HL-60 (cell line): Measurements from ENCODE around the gene SYT6.
"Not testable (repeated sequence)": the region's sequence is repeated elsewhere in the genome, so short reads cannot be mapped to it uniquely, and the experiment has no call there.

Experiments used
- CTCF ChIP-seq: IDR thresholded peaks from one replicate; pipeline ENCODE4 v1.5.1; 2011; ENCODE audit warnings: low read length, control low read depth, inconsistent platforms; ENCODE audit not compliant: insufficient read depth
- GABPA ChIP-seq: IDR thresholded peaks from 2 replicates; pipeline ENCODE4 v1.6.1; 2012; ENCODE audit warnings: low read depth
- POLR2AphosphoS5 ChIP-seq: IDR thresholded peaks from 2 replicates; pipeline ENCODE4 v1.6.1; 2012; ENCODE audit warnings: low read depth
- REST ChIP-seq: IDR thresholded peaks from 2 replicates; pipeline ENCODE4 v1.6.1; 2012; ENCODE audit warnings: low read depth; ENCODE audit not compliant: insufficient replicate concordance
- SPI1 ChIP-seq: IDR thresholded peaks from 2 replicates; pipeline ENCODE4 v1.6.1; 2012; ENCODE audit warnings: low read depth, mild to moderate bottlenecking, borderline replicate concordance

- TF ChIP-seq CTCF, POLR2AphosphoS5, REST, SPI1, GABPA: not testable (repeated sequence)
These were observed 85.0 kb downstream of the SYT6 start for GRCh38 chr1:114068684-114069083.
